Common myeloid progenitor, CD34-positive (primary cell): Measurements from ENCODE around the gene ACOT7.

Source experiments
- CTCF ChIA-PET: fragments of 350-600 bp; sonication (Branson Sonifier 250); formaldehyde crosslinking; loops from one replicate; lab custom pipeline; 2021; ENCODE audit warnings: antibody characterized with exemption; lab: Charles Lee
- POLR2A ChIA-PET: fragments of 350-600 bp; sonication (Branson Sonifier 250); formaldehyde crosslinking; loops from one replicate; lab custom pipeline; 2021; ENCODE audit warnings: antibody characterized with exemption; lab: Charles Lee
- DNase-seq, 3 donors: peaks; one replicate each; pipeline versions ENCODE4 v3.0.0 to v3.0.0-alpha.2; 2013
- H3K27ac ChIP-seq, 2 experiments: 1 replicate in 1 of 2; 2 replicates in 1 of 2; pipeline ENCODE4 v1.7.0; 2013; ENCODE audit warnings: inconsistent platforms in 2 of 2, low read length in 2 of 2, mild to moderate bottlenecking in 2 of 2, low read depth in 1 of 2, moderate library complexity in 1 of 2; ENCODE audit not compliant: severe bottlenecking in 2 of 2, insufficient read depth in 1 of 2, poor library complexity in 1 of 2
- H3K27me3 ChIP-seq, 5 experiments: replicated peaks in 2 of 5; 1 replicate in 3 of 5; 2 replicates in 2 of 5; pipeline versions ENCODE4 v1.6.1 to v1.7.0; 2013; ENCODE audit warnings: low read length in 4 of 5, mild to moderate bottlenecking in 2 of 5, moderate library complexity in 2 of 5, inconsistent platforms in 1 of 5; ENCODE audit not compliant: insufficient read depth in 5 of 5, control insufficient read depth in 4 of 5
- H3K36me3 ChIP-seq, 4 experiments: 1 replicate in 2 of 4; 2 replicates in 2 of 4; pipeline versions ENCODE4 v1.6.1 to v1.7.0; 2013; ENCODE audit warnings: low read length in 3 of 4, control low read depth in 1 of 4, mild to moderate bottlenecking in 1 of 4; ENCODE audit not compliant: control insufficient read depth in 4 of 4, insufficient read depth in 4 of 4
- H3K4me1 ChIP-seq, 4 experiments: 1 replicate in 3 of 4; 2 replicates in 1 of 4; pipeline versions ENCODE4 v1.6.1 to v1.7.1; 2013; ENCODE audit warnings: low read length in 3 of 4, mild to moderate bottlenecking in 3 of 4, control low read depth in 1 of 4, inconsistent platforms in 1 of 4, moderate library complexity in 1 of 4; ENCODE audit not compliant: control insufficient read depth in 4 of 4, insufficient read depth in 4 of 4; ENCODE audit errors: control extremely low read depth in 1 of 4
- H3K4me3 ChIP-seq, 7 experiments: 1 replicate in 4 of 7; 2 replicates in 3 of 7; pipeline versions ENCODE4 v1.5.1 to v1.7.0; 2013; ENCODE audit warnings: mild to moderate bottlenecking in 7 of 7, low read length in 6 of 7, moderate library complexity in 6 of 7, inconsistent platforms in 2 of 7, low read depth in 2 of 7, control low read depth in 1 of 7; ENCODE audit not compliant: insufficient read depth in 4 of 7, control insufficient read depth in 1 of 7; ENCODE audit errors: extremely low read depth in 1 of 7
- H3K9me3 ChIP-seq, 5 experiments: 1 replicate in 4 of 5; 2 replicates in 1 of 5; pipeline versions ENCODE4 v1.6.1 to v1.7.1; 2013; ENCODE audit warnings: low read length in 4 of 5, mild to moderate bottlenecking in 2 of 5, inconsistent platforms in 1 of 5, low read depth in 1 of 5, moderate library complexity in 1 of 5; ENCODE audit not compliant: control insufficient read depth in 4 of 5, insufficient read depth in 2 of 5; ENCODE audit errors: control extremely low read depth in 1 of 5
- WGBS: methylation state at CpG from one replicate; pipeline ENCODE4 v1.1.5; 2013; ENCODE audit not compliant: insufficient coverage; 5-methylcytosine and 5-hydroxymethylcytosine counted together

Gene ACOT7

GRCh38 chr1:6244401-6245049, 149.0 kb downstream of the ACOT7 start:
- DNase-seq = no peak
- ChIA-PET CTCF (interaction anchor here (0.6 to 9.1 kb wide), 9 partner anchors 12 to 168 kb away, joined by 3 to 113 read pairs (median 4); no protein-coding TSS in a partner anchor), POLR2A (no interaction called here)
- Histone ChIP-seq H3K4me1 (peaks cover 0 to 34% (median 23%) of the 10 kb centered on the region in 4 experiments), H3K27me3 (peaks cover 0 to 97% (median 49%) of the 10 kb centered on the region in 5 experiments), H3K9me3 (no peaks in the 10 kb centered on the region), H3K27ac (no peak overlapping the region), H3K36me3 (no peaks in the 10 kb centered on the region), H3K4me3 (no peak overlapping the region)
- WGBS = 6% methylated on average over 10 of the region's 24 CpGs

- Histone ChIP-seq H3K36me3 (no peaks in the 10 kb centered on the region), H3K4me1 (peaks cover 0 to 34% (median 22%) of the 10 kb centered on the region in 4 experiments), H3K4me3 (no peak within 1 kb of the TSS), H3K9me3 (no peaks in the 10 kb centered on the region), H3K27ac (no peak within 1 kb of the TSS), H3K27me3 (peaks cover 0 to 97% (median 49%) of the 10 kb centered on the region in 5 experiments)
- ChIA-PET CTCF (interaction anchor here (1.0 to 4.3 kb wide), 3 partner anchors 14 to 135 kb away, joined by 6 to 34 read pairs (median 10); no protein-coding TSS in a partner anchor), POLR2A (no interaction called here)
- WGBS = 15% methylated on average over 8 of the region's 16 CpGs
- no peak for DNase-seq
These were observed 149.6 kb downstream of the ACOT7 start, which contains the start of gene HES3 for GRCh38 chr1:6243993-6244392. Gene HES3, plus strand, starts transcription at chr1:6244179. Its CDS starts 187 bp downstream, at chr1:6244366.

- Histone ChIP-seq H3K9me3 (no peaks in the 10 kb centered on the region), H3K36me3 (no peaks in the 10 kb centered on the region), H3K4me1 (peaks cover 0 to 31% (median 21%) of the 10 kb centered on the region in 4 experiments), H3K4me3 (no peak overlapping the region), H3K27ac (no peak overlapping the region), H3K27me3 (peaks cover 0 to 97% (median 44%) of the 10 kb centered on the region in 5 experiments)
- ChIA-PET CTCF (interaction anchor here (0.6 to 1.2 kb wide), 2 partner anchors 15 to 37 kb away, joined by 3 read pairs; no protein-coding TSS in a partner anchor), POLR2A (no interaction called here)
- 23% methylated on average over 20 of the region's 20 CpGs for WGBS
- no peak for DNase-seq
These were observed 150.3 kb downstream of the ACOT7 start for GRCh38 chr1:6243053-6243834.

- Histone ChIP-seq H3K36me3 (no peaks in the 10 kb centered on the region), H3K9me3 (no peaks in the 10 kb centered on the region), H3K27ac (no peak overlapping the region), H3K4me3 (peak overlapping the region in 2 of 7 experiments; percentile 23 to 43), H3K27me3 (peaks cover 0 to 93% (median 37%) of the 10 kb centered on the region in 5 experiments), H3K4me1 (peaks cover 0 to 31% (median 21%) of the 10 kb centered on the region in 4 experiments)
- no peak for DNase-seq
- WGBS = 1% methylated on average over 77 of the region's 99 CpGs
- POLR2A ChIA-PET = no interaction called here
- CTCF ChIA-PET = interaction anchor here (0.6 to 1.2 kb wide), 3 partner anchors 14 to 162 kb away, joined by 3 read pairs; no protein-coding TSS in a partner anchor
These were observed 151.5 kb downstream of the ACOT7 start for GRCh38 chr1:6241887-6242740.

- H3K27ac ChIP-seq = no peak overlapping the region
- CTCF ChIA-PET = interaction anchor here (0.8 kb wide), 1 partner anchor 163 kb away, joined by 3 read pairs; no protein-coding TSS in a partner anchor
- 10% methylated on average over 26 of the region's 33 CpGs for WGBS
- H3K4me1 ChIP-seq = peaks cover 0 to 27% (median 18%) of the 10 kb centered on the region in 4 experiments
- H3K36me3 ChIP-seq = no peaks in the 10 kb centered on the region
- POLR2A ChIA-PET = no interaction called here
- no peak overlapping the region for H3K4me3 ChIP-seq
- H3K9me3 ChIP-seq = no peaks in the 10 kb centered on the region
- no peak for DNase-seq
- peaks cover 0 to 88% (median 33%) of the 10 kb centered on the region in 5 experiments for H3K27me3 ChIP-seq
These were observed 152.3 kb downstream of the ACOT7 start for GRCh38 chr1:6241107-6241886.
